Fibroblast of mammary gland (primary cell): ENCODE measurements around the gene TMEM271.

Experiments
- DNase-seq: peaks from one replicate; pipeline ENCODE4 v3.0.0-alpha.2; 2010; ENCODE audit warnings: low read depth
- H3K4me3 ChIP-seq: 2 replicates; pipeline ENCODE4 v1.5.1; 2011; ENCODE audit warnings: low read depth, mild to moderate bottlenecking, low read length, moderate library complexity; ENCODE audit not compliant: control insufficient read depth
- CTCF ChIP-seq: conservative IDR thresholded peaks from 2 replicates; pipeline ENCODE4 v1.5.1; 2011; ENCODE audit warnings: low read depth, low read length, inconsistent platforms; ENCODE audit not compliant: control insufficient read depth, insufficient read depth

The TMEM271 gene

GRCh38 chr4:587671-588350, 11.7 kb upstream of the TMEM271 start:
- no peak for TF ChIP-seq CTCF
- no peak overlapping the region for H3K4me3 ChIP-seq
- no peak for DNase-seq

- DNase-seq = no peak
- H3K4me3 ChIP-seq = no peak overlapping the region
- no peak for TF ChIP-seq CTCF
Measured at GRCh38 chr4:583820-584219, 7.7 kb upstream of the TMEM271 start.

- no peak for DNase-seq
- no peak for TF ChIP-seq CTCF
- H3K4me3 ChIP-seq = no peak overlapping the region
Measured at GRCh38 chr4:581753-582361, 5.8 kb upstream of the TMEM271 start.

GRCh38 chr4:581181-581580, 5.1 kb upstream of the TMEM271 start:
- no peak overlapping the region for H3K4me3 ChIP-seq
- no peak for DNase-seq
- TF ChIP-seq CTCF = no peak

GRCh38 chr4:579543-580175, 3.6 kb upstream of the TMEM271 start:
- no peak overlapping the region for H3K4me3 ChIP-seq
- no peak for DNase-seq
- TF ChIP-seq CTCF = no peak

GRCh38 chr4:578451-579443, 2.7 kb upstream of the TMEM271 start:
- no peak overlapping the region for H3K4me3 ChIP-seq
- no peak for TF ChIP-seq CTCF
- no peak for DNase-seq
